GM12892 (cell line): ENCODE data around the gene SLC6A2.

Experiments
- DNase-seq: peaks from one replicate; pipeline ENCODE4 v3.0.0; 2011; ENCODE audit not compliant: insufficient read length
- FAIRE-seq: peaks from 2 replicates; lab custom pipeline; 2011; peaks lifted over from hg19 to GRCh38; lab: Jason Lieb, UNC
- POLR2A ChIP-seq: IDR thresholded peaks from 2 replicates; pipeline ENCODE4 v1.6.1; 2011; ENCODE audit warnings: low read depth, low read length, control low read depth
- POLR2AphosphoS5 ChIP-seq: IDR thresholded peaks from 2 replicates; pipeline ENCODE4 v1.6.1; 2011; ENCODE audit warnings: low read depth, low read length, control low read depth
- TAF1 ChIP-seq: IDR thresholded peaks from 2 replicates; pipeline ENCODE4 v1.6.1; 2011; ENCODE audit warnings: low read depth, mild to moderate bottlenecking, control low read depth, low read length, borderline replicate concordance

Gene SLC6A2

DNA sequence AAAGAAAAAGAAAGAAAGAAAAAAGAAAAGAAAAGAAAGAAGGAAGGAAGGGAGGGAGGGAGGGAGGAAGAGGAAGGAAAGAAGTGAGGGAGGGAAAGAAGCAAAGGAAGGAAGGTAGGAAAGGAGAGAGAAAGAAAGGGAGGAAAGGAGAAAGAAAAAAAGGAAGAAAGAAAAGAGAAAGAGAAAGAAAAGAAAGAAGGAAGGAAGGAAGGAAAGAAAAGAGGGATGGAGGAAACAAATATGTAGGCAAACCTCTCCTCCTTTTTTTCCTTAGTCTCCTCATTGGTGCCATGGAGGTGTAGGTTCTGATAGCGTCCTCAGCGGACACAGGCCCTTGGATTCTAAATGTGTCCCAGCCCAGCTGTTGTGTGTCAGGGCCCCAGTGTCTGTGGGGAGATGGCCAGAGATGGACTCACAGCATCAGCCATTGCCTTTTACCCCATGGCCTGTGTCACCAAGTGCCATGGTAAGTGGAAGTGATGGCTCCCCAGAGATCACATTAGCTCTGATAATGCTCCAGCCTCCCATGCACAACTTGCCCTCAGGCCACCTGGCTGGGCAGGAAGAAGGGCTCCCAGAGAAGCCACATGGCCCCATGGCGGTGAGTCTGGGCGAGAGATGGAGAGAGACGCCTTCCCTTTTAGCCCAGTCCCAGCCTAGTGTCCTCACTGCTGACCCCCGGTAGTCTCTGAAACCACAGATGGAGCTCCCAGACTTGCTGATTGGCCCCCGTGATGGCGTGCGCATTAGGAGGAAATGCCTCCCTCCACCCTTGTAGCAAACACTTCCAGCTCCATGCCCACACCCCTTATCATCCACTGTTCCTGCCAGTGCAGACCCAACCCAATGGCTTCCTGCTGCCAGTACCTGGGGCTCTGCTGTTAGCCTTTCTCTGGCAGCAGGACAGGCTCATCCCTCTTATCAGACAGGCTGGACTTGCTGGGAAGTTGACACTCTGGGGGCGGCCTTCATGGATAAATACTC is 3.7 kb upstream of the SLC6A2 start:
- FAIRE-seq (no peak), DNase-seq (no peak)
- TF ChIP-seq TAF1: no peak
- no peak for TF ChIP-seq POLR2AphosphoS5
- no peak for TF ChIP-seq POLR2A

DNA sequence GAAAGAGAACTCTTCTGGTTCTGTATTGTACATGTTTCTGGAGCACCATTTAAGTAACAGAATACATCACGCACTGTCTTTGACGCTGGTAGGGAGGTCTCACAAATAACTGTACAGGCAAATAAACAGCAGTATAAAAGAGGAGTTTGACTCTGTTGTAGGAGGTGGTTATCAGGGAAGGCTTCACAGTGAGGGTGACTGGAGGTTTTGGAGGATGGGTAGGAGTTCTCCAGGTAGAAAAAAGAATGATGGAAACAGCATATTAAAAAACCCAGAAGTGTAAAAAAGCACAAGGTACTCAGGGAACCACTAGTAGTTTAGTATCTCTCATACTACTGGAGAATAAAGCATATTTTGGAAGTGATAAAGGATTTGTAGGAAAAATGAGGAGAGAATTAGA is 2.7 kb upstream of the SLC6A2 start:
- no peak for TF ChIP-seq POLR2AphosphoS5
- TF ChIP-seq TAF1: no peak
- TF ChIP-seq POLR2A: no peak

DNA sequence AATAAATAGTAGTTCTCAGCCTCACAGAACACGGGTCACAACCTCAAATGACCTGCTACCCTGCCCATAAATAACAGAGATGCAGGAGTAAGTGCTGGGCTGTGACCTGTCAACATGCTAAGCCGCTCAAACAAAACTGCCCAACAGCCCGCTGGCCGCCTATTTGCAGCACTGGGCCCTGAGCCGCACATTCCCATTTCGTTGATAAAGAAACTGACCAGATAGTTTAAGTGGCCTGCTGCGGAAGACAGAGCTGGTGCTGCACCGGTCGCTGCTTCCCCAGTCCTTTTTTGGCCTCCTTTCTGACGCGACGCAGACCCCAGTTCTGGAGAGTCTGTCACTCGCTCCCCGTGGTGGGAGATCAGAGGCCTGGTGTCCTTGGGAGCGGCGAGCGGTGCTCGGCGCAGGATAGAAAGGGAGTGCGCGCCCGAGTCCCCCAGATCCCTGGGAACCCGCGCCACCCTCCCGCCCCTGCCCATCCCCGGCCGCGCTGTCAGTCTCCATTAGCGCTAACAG is 349 bp upstream of the SLC6A2 start:
- DNase-seq (no peak), FAIRE-seq (no peak)
- no peak for TF ChIP-seq TAF1
- TF ChIP-seq POLR2AphosphoS5: no peak
- TF ChIP-seq POLR2A: no peak

More for the DNA sequence above, 2.7 kb upstream of the SLC6A2 start:
- no peak for FAIRE-seq
- no peak for DNase-seq

DNA sequence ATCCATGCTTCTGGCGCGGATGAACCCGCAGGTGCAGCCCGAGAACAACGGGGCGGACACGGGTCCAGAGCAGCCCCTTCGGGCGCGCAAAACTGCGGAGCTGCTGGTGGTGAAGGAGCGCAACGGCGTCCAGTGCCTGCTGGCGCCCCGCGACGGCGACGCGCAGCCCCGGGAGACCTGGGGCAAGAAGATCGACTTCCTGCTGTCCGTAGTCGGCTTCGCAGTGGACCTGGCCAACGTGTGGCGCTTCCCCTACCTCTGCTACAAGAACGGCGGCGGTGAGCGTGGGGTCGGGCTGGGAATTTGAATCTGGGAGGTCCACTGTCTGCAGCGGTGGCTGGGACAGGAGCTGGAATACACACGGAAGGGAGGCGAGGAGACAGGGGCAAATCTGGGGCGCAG is 904 bp downstream of the SLC6A2 start:
- FAIRE-seq (no peak), DNase-seq (no peak)
- TF ChIP-seq POLR2A (no peak), POLR2AphosphoS5 (no peak), TAF1 (no peak)

DNA sequence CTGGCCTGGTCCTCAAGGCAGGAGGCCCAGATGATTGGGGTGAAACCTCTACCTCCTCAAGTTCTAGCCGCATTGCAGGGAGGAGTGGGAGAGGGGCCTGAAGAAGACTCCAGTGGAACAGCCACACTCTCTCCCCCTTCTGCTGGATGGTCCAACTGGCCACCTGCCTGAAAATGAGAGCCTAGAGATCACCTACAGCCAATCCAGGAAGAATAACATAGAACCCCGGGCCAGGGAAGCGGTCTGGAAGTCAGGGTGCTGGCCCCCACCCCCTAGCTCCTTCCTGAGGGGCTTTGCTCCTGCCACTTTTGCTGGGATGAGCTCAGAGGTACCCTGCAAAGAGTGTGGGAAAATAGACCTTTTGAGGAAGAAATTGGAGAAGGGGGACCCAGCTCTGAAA is 1.8 kb downstream of the SLC6A2 start:
- FAIRE-seq (no peak), DNase-seq (no peak)
- TF ChIP-seq TAF1 (no peak), POLR2A (no peak), POLR2AphosphoS5 (no peak)

DNA sequence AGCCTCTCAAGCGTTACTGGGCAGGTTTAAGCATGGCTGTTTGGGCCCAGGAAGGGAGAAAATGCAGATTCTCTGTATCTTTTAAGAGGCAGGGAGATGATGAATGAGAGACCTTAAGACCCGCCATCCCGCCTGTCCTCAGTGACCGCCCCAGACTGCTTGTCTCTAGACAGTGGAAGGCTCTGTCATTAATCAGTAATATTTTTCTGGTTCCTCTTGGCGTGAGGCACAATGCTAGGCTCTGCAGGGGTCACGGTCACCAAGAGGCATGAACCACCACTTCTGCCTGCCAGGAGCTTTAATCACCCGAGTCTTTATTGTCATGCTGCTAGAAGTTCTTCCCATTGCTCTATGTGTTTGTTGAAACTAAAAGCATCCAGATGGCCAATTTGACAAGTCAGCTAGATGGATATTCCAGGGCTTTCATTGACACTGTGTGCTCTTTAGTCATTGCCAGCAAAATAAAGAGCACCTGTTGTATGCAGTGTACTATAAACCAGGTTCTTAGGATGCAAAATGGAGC is 3.2 kb downstream of the SLC6A2 start:
- TF ChIP-seq TAF1: no peak
- TF ChIP-seq POLR2AphosphoS5: no peak
- TF ChIP-seq POLR2A: no peak
- no peak for FAIRE-seq
- no peak for DNase-seq

DNA sequence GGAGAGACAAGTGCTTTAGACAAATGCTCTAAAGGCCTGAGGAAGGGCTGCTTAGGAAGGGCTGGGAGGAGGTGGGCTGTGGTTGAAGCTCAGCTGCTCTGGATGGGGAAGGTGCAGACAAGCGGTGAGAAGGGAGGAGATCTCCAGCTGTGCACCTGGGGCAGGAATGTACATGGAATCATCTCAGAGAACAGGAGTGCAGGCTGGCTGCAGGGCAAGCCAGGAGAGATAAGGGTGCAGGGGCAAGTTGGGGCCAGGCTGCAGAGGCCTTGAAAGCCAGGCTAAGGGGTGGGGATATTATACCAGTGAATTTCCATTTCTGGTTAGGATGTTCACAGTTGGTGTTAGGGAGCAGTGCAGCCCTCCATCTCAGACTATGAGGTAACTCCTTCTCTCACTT is 4.2 kb downstream of the SLC6A2 start:
- no peak for TF ChIP-seq POLR2AphosphoS5
- no peak for TF ChIP-seq TAF1
- TF ChIP-seq POLR2A: no peak
- DNase-seq: no peak
- FAIRE-seq: no peak

DNA sequence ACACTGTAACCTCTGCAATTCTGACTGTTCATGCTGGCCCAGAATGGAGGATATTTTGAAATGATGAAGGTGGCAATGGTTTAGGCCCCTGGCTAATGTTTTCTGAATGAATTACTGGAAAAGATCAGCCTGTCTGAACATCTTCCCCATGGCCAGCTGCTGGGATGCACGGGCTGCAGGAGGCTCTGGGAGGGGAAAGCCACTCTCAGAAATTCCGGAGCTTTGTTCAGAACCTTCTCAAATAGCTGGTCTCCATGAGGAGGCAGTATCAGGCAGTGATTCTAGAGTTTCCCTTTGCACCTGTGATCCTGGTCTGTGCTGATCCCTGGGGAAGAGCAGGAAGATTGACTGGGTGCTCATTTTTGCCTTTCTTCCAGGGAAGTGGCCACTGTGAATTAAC is 5.0 kb downstream of the SLC6A2 start:
- DNase-seq (no peak), FAIRE-seq (no peak)
- no peak for TF ChIP-seq POLR2AphosphoS5
- no peak for TF ChIP-seq TAF1
- no peak for TF ChIP-seq POLR2A

DNA sequence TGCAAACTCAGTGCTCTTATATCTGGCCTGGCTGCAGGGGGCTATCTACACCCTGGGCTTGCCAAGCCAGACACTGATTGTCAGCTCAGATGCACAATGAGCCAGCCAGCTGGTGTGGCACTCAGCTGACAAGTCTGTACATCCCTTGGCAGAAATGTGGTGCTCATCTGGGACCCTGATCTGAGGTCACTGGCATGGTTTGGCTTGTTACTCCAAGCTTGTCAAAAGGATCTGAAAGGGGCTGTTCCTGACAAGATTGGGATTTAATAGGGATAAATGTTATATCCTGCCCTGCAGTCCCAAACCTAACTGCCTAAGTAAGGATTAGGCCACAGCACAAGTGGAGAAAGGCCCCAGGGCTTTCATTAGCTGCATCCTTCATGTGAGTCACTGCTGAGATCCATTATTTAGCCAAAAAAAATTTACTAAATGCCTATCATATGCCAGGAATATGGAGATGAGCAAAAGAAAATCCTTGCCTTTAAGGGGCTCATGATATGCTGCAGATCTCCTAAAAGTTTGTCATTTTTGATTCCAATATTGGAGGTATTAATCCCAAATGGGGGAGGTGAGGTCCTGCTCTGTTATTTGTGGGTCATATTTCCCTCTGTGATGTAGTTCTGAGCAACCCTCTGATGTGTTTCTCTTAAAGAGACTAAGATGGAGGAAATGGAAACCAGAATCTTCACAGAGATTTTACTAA is 6.3 kb downstream of the SLC6A2 start:
- TF ChIP-seq POLR2A: no peak
- no peak for TF ChIP-seq TAF1
- TF ChIP-seq POLR2AphosphoS5: no peak
- DNase-seq (no peak), FAIRE-seq (no peak)

DNA sequence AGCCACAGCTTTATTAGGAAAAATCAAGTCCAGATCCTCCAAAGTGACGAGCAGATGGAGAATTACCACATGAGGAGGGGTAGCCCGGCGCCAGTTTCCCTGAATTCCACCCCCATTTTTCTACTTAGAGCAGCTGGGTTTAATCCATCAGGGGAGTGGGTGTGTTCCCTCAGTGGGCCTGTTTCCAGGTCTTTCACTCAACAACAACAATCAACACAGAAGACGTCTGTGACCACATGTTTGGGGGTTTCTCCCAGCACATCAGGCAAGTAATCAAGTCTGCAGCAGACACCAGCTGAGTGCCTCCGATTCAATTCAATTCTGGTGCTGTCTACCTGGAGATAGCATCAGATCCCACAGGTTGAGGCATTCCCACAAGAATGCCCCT is 6.8 kb downstream of the SLC6A2 start:
- TF ChIP-seq POLR2AphosphoS5: no peak
- no peak for TF ChIP-seq POLR2A
- no peak for TF ChIP-seq TAF1
- no peak for FAIRE-seq
- no peak for DNase-seq

DNA sequence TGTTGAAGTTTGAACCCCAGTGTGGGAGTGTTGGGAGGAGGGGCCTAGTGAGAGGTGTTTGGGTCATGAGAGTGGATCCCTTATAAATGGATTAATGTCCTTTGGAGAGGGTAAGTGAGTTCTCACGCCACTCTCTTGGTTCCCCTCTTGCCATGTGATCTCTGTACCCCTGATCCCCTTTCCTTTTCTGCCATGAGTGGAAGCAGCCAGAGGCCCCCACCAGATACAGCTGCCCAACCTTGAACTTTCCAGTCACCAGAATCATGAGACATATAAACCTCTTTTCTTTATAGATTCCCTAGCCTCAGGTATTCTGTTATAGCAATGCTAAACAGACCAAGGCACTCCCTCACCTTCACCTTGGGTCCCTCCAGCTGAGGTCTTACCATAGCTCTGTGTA is 7.4 kb downstream of the SLC6A2 start:
- TF ChIP-seq POLR2A: no peak
- no peak for TF ChIP-seq POLR2AphosphoS5
- no peak for TF ChIP-seq TAF1
- DNase-seq: no peak

More for the DNA sequence above, 7.4 kb downstream of the SLC6A2 start:
- no peak for FAIRE-seq
